Lung microvascular endothelial cell (primary cell): ENCODE data around the gene CLPTM1. TPM values are rescaled to one million over a fixed set of nuclear protein-coding genes. Genes with fewer than 3 reads are reported as not detected.

ENCODE experiments used
- total RNA-seq: library from RNA; depleted of rRNA; stranded (reverse); fragments of >200 nt; gene quantifications from 2 replicates; pipeline ENCODE4 v1.2.1, GENCODE V29; 2014

The CLPTM1 gene
- total RNA-seq, 1 donor from 2014 or later, result 46.6 TPM

Other genes starting within 250 kb of the CLPTM1 start
- 0.99 and 2.0 TPM in 2 replicates for gene BCL3, start 206.7 kb upstream of the CLPTM1 start, total RNA-seq
- not detected in 2 replicates for gene CBLC, start 177.5 kb upstream of the CLPTM1 start, total RNA-seq
- gene BCAM, start 146.3 kb upstream of the CLPTM1 start, total RNA-seq, result 11.8 and 34.3 TPM in 2 replicates
- 85.4 and 118 TPM in 2 replicates for gene NECTIN2, start 109.1 kb upstream of the CLPTM1 start, total RNA-seq
- 31.5 and 33.6 TPM in 2 replicates for gene TOMM40, start 64.1 kb upstream of the CLPTM1 start, total RNA-seq
- gene APOE, start 49.6 kb upstream of the CLPTM1 start, total RNA-seq, result 1.3 and 2.4 TPM in 2 replicates
- 0.60 and 1.3 TPM in 2 replicates for gene APOC1, start 40.8 kb upstream of the CLPTM1 start, total RNA-seq
- not detected in 2 replicates for gene APOC4, start 13.1 kb upstream of the CLPTM1 start, total RNA-seq
- not detected in 2 replicates for gene APOC2, start 9.3 kb upstream of the CLPTM1 start, total RNA-seq
- gene RELB, start 46.1 kb downstream of the CLPTM1 start, total RNA-seq, result 8.1 and 11.1 TPM in 2 replicates
- gene CLASRP, start 83.7 kb downstream of the CLPTM1 start, total RNA-seq, result 5.9 and 9.1 TPM in 2 replicates
- under 0.01 TPM in 2 replicates for gene ZNF296, start 121.1 kb downstream of the CLPTM1 start, total RNA-seq
- 15.5 and 17.0 TPM in 2 replicates for gene GEMIN7, start 123.9 kb downstream of the CLPTM1 start, total RNA-seq
- 16.3 and 24.0 TPM in 2 replicates for gene PPP1R37, start 137.8 kb downstream of the CLPTM1 start, total RNA-seq
- 0.20 and 0.22 TPM in 2 replicates for gene NKPD1, start 205.6 kb downstream of the CLPTM1 start, total RNA-seq
- gene TRAPPC6A, start 222.9 kb downstream of the CLPTM1 start, total RNA-seq, result 22.9 and 36.1 TPM in 2 replicates
- gene BLOC1S3, start 223.4 kb downstream of the CLPTM1 start, total RNA-seq, result 2.0 and 3.8 TPM in 2 replicates